ENCODE results near the gene BTD.

DNA sequence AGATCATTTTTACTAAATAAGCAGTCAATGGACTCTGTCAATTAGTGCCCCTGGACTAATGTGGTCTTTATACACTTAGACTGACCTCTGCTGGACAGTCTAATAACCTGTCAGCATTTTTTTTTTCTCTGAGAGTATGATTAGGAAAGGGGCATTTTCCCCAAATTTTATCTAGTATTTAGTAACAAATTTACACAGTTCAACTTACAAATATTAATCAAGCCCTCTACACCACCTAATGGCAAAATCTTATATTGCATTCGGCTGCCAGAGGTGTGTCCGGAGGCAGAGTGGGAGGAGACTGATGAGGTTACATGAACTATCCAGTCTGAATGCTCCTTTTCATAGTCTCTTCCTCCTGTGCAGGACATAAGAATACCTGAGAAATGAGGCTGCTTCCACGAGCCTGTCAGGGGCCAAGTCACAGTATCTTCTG lies 44.0 kb upstream of the BTD start:
- TF ChIP-seq, protein P1, sequence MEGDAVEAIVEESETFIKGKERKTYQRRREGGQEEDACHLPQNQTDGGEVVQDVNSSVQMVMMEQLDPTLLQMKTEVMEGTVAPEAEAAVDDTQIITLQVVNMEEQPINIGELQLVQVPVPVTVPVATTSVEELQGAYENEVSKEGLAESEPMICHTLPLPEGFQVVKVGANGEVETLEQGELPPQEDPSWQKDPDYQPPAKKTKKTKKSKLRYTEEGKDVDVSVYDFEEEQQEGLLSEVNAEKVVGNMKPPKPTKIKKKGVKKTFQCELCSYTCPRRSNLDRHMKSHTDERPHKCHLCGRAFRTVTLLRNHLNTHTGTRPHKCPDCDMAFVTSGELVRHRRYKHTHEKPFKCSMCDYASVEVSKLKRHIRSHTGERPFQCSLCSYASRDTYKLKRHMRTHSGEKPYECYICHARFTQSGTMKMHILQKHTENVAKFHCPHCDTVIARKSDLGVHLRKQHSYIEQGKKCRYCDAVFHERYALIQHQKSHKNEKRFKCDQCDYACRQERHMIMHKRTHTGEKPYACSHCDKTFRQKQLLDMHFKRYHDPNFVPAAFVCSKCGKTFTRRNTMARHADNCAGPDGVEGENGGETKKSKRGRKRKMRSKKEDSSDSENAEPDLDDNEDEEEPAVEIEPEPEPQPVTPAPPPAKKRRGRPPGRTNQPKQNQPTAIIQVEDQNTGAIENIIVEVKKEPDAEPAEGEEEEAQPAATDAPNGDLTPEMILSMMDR (IDR thresholded peaks at IDR 0.05) = peak; percentile 40 to 66 (median 60)
- no peak for TF ChIP-seq POLR2A (IDR thresholded peaks at IDR 0.05)
